ENCODE data around the gene MSMB.

The MSMB gene

GRCh38 chr10:46024948-46025347 is 21.1 kb downstream of the MSMB start:
- H3K4me3 ChIP-seq (ENCODE audit: low read depth, low read length): no peak overlapping the region
- DNase-seq (ENCODE audit: low read depth): no peak
- no peak for TF ChIP-seq CTCF (IDR thresholded peaks at IDR 0.05; ENCODE audit: low read depth, low read length, missing control alignments)

GRCh38 chr10:46022978-46023702 is 22.9 kb downstream of the MSMB start:
- peak; percentile 21 for TF ChIP-seq CTCF (IDR thresholded peaks at IDR 0.05; ENCODE audit: low read depth, low read length, missing control alignments)
- peak; percentile 65 for DNase-seq (ENCODE audit: low read depth)
- peak overlapping the region; percentile 76 for H3K4me3 ChIP-seq (ENCODE audit: low read depth, low read length)

- TF ChIP-seq CTCF (IDR thresholded peaks at IDR 0.05; ENCODE audit: low read depth, low read length, missing control alignments): no peak
- no peak overlapping the region for H3K4me3 ChIP-seq (ENCODE audit: low read depth, low read length)
- DNase-seq (ENCODE audit: low read depth): no peak
Observed at GRCh38 chr10:46020344-46020657, 25.8 kb downstream of the MSMB start.

- no peak overlapping the region for H3K4me3 ChIP-seq (ENCODE audit: low read depth, low read length)
Observed at GRCh38 chr10:46019569-46020343, 26.3 kb downstream of the MSMB start.

GRCh38 chr10:46019177-46019528 is 26.9 kb downstream of the MSMB start:
- no peak for TF ChIP-seq CTCF (IDR thresholded peaks at IDR 0.05; ENCODE audit: low read depth, low read length, missing control alignments)

More at GRCh38 chr10:46019569-46020343, 26.3 kb downstream of the MSMB start:
- DNase-seq (ENCODE audit: low read depth): no peak
- no peak for TF ChIP-seq CTCF (IDR thresholded peaks at IDR 0.05; ENCODE audit: low read depth, low read length, missing control alignments)

GRCh38 chr10:46018453-46019176 is 27.5 kb downstream of the MSMB start:
- DNase-seq (ENCODE audit: low read depth): no peak
- no peak for TF ChIP-seq CTCF (IDR thresholded peaks at IDR 0.05; ENCODE audit: low read depth, low read length, missing control alignments)

More at GRCh38 chr10:46019177-46019528, 26.9 kb downstream of the MSMB start:
- H3K4me3 ChIP-seq (ENCODE audit: low read depth, low read length): no peak overlapping the region
- DNase-seq (ENCODE audit: low read depth): no peak

More at GRCh38 chr10:46018453-46019176, 27.5 kb downstream of the MSMB start:
- no peak overlapping the region for H3K4me3 ChIP-seq (ENCODE audit: low read depth, low read length)
